ENCODE data around the gene CAPN12. TPM values are rescaled to one million over a fixed set of nuclear protein-coding genes. Genes with fewer than 3 reads are reported as not detected.

CAPN12 gene
- total RNA-seq, 4 donors from 2014 or later: 0.83 to 2.1 (median 1.6) TPM

DNA sequence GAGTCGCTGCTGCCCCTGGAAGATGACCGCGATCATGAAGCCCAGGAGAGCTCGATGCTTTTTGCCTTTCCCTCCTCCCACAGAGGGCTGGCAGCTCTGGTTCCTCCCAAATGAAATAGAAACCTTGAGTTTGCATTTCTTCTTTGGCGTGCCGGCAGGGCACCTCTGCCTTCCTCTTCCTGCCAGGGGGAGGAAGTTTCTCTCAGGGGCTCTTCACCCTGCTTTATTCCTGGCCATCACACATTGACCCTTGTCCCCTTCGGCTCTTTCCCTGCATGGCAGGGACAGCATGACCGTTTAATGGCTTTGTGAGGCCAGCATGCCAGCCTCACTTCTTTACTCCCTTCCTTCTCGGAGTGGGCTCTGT, 49.0 kb downstream of the CAPN12 start:
- Histone ChIP-seq H3K9me3 (no peaks in the 10 kb centered on the region), H3K4me1 (peaks cover 99 to 100% (median 100%) of the 10 kb centered on the region in 4 donors), H3K27ac (replicated peaks in 1 of 4) (peak overlapping the region; percentile 92 to 98 (median 96)), H3K4me3 (peak overlapping the region in 1 of 4 donors; percentile 10), H3K36me3 (peaks cover 0 to 31% (median 3%) of the 10 kb centered on the region in 4 donors), H3K27me3 (no peaks in the 10 kb centered on the region)
- TF ChIP-seq EP300 (IDR thresholded peaks at IDR 0.05) (no peak), POLR2A (IDR thresholded peaks at IDR 0.05; ENCODE audit: low read depth) (no peak), POLR2AphosphoS5 (IDR thresholded peaks at IDR 0.05) (no peak)
- TF ChIP-seq, protein P1, sequence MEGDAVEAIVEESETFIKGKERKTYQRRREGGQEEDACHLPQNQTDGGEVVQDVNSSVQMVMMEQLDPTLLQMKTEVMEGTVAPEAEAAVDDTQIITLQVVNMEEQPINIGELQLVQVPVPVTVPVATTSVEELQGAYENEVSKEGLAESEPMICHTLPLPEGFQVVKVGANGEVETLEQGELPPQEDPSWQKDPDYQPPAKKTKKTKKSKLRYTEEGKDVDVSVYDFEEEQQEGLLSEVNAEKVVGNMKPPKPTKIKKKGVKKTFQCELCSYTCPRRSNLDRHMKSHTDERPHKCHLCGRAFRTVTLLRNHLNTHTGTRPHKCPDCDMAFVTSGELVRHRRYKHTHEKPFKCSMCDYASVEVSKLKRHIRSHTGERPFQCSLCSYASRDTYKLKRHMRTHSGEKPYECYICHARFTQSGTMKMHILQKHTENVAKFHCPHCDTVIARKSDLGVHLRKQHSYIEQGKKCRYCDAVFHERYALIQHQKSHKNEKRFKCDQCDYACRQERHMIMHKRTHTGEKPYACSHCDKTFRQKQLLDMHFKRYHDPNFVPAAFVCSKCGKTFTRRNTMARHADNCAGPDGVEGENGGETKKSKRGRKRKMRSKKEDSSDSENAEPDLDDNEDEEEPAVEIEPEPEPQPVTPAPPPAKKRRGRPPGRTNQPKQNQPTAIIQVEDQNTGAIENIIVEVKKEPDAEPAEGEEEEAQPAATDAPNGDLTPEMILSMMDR (IDR thresholded peaks at IDR 0.05): no peak
- intact Hi-C loops (cut with DNase I): no loop called here
- no peak for DNase-seq (ENCODE audit: extremely low spot score)
- 58% methylated on average over 9 of the region's 9 CpGs for WGBS

DNA sequence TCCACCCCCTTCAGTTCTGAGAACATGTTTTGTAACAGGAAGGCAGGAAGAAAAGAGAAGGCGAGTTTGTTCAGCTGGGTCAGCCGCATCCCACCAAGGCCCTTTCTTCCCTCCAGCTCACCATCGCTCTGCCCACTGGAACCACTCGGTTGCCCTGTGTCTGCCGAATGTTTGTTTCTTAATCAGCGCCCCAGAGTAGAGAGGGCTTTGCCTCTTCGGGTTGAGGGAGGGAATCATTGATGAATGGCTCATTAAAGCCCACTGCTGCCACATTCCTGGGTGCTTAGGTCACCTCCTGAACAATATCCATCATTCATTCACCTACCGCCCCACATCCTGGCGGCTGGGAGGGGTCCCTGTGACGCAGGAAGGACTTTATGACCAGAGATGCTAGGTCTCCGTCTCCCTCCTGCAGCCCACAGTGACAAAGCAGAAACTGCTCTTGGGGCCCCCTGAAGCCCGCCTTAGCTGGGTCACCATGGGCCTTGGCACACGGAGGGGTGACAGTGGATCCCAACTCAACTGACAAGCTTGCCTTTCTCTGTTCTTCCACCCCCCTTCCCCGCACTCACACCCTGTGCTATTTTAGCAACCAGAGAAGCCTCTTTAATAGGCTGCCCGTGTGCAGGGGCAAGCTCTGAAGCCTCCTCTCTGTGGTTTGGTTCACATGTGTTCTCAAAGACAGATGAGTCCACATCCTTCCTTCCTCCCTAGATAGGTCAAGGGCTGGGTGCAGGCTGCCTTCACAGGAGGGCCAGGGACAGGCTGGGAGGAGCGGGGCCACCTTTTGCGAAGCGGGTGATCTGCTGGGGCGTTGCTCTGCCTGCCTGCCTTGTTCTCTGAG, 50.7 kb downstream of the CAPN12 start:
- 41% methylated on average over 19 of the region's 19 CpGs for WGBS
- Histone ChIP-seq H3K4me3 (peak overlapping the region in 1 of 4 donors; percentile 5), H3K4me1 (peaks cover 97 to 100% (median 99%) of the 10 kb centered on the region in 4 donors), H3K27me3 (no peaks in the 10 kb centered on the region), H3K9me3 (no peaks in the 10 kb centered on the region), H3K36me3 (peaks cover 0 to 27% (median 2%) of the 10 kb centered on the region in 4 donors), H3K27ac (replicated peaks in 1 of 4) (peak overlapping the region; percentile 92 to 98 (median 96))
- intact Hi-C loops (cut with DNase I): loop anchor here (5.0 kb wide), 1 partner anchor 41 kb away; no protein-coding TSS in a partner anchor
- no peak for TF ChIP-seq POLR2A (IDR thresholded peaks at IDR 0.05; ENCODE audit: low read depth)
- TF ChIP-seq POLR2AphosphoS5 (IDR thresholded peaks at IDR 0.05): peak in 1 of 2 donors; percentile 59
- TF ChIP-seq, protein P1 (IDR thresholded peaks at IDR 0.05): no peak
- TF ChIP-seq EP300 (IDR thresholded peaks at IDR 0.05): no peak
- DNase-seq (ENCODE audit: extremely low spot score): no peak

GRCh38 chr19:38692458-38693379, 51.6 kb downstream of the CAPN12 start:
- TF ChIP-seq POLR2AphosphoS5 (IDR thresholded peaks at IDR 0.05) (no peak), EP300 (IDR thresholded peaks at IDR 0.05) (no peak), POLR2A (IDR thresholded peaks at IDR 0.05; ENCODE audit: low read depth) (no peak)
- TF ChIP-seq, protein P1 (IDR thresholded peaks at IDR 0.05): no peak
- H3K27me3 ChIP-seq: no peaks in the 10 kb centered on the region
- peaks cover 0 to 23% (median 2%) of the 10 kb centered on the region in 4 donors for H3K36me3 ChIP-seq
- H3K4me3 ChIP-seq: peak overlapping the region in 3 of 4 donors; percentile 7 to 17 (median 7)
- H3K4me1 ChIP-seq: peaks cover 97 to 100% (median 99%) of the 10 kb centered on the region in 4 donors
- H3K27ac ChIP-seq (replicated peaks in 1 of 4): peak overlapping the region; percentile 92 to 98 (median 96)
- intact Hi-C loops (cut with DNase I): loop anchor here (5.0 kb wide), 1 partner anchor 40 kb away; no protein-coding TSS in a partner anchor
- 40% methylated on average over 17 of the region's 25 CpGs for WGBS
- DNase-seq (ENCODE audit: extremely low spot score): no peak
- no peaks in the 10 kb centered on the region for H3K9me3 ChIP-seq

DNA sequence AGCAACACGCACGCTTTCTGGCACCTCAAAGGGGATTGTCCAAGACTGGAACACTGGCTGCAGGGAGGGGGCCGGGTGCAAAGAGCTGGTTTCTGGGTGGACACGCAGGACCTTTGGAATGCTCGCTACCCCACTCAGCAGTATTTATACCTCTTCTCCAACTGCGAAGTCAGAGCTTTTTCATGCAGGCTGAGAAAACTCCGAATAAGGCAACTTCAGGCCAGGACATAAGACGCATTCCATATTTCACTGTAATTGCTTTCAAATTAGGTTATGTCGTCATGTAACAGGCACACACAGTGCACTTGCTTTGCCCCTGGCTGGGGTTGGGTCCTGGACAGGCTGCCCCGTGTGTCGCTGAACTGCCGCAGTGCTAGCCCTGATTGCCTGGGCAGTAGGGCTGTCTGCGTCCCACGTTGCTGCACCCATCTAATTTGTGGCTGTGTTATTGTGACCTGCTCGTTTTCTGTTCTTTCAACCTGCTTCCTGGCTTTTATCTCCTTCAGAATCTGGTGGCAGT, 52.3 kb downstream of the CAPN12 start:
- H3K4me1 ChIP-seq: peaks cover 97 to 100% (median 98%) of the 10 kb centered on the region in 4 donors
- H3K36me3 ChIP-seq: peaks cover 0 to 16% (median under 1%) of the 10 kb centered on the region in 4 donors
- no peaks in the 10 kb centered on the region for H3K9me3 ChIP-seq
- peak overlapping the region in 3 of 4 donors; percentile 7 to 17 (median 7) for H3K4me3 ChIP-seq
- H3K27me3 ChIP-seq: no peaks in the 10 kb centered on the region
- TF ChIP-seq POLR2A (IDR thresholded peaks at IDR 0.05; ENCODE audit: low read depth) (no peak), EP300 (IDR thresholded peaks at IDR 0.05) (peak; percentile 84), POLR2AphosphoS5 (IDR thresholded peaks at IDR 0.05) (peak; percentile 87 to 96)
- TF ChIP-seq, protein P1 (IDR thresholded peaks at IDR 0.05): no peak
- WGBS: 42% methylated on average over 15 of the region's 15 CpGs
- intact Hi-C loops (cut with DNase I): loop anchor here (5.0 kb wide), 1 partner anchor 40 kb away; no protein-coding TSS in a partner anchor
- H3K27ac ChIP-seq (replicated peaks in 1 of 4): peak overlapping the region; percentile 92 to 98 (median 96)
- no peak for DNase-seq (ENCODE audit: extremely low spot score)

Measured in esophagus muscularis mucosa (tissue), 4 donors.